Measurements from ENCODE around the gene CTRB1.

- no peak for TF ChIP-seq EZH2phosphoT487 (IDR thresholded peaks at IDR 0.05; ENCODE audit: insufficient read depth, low read depth)
- no peak for TF ChIP-seq EZH2 (IDR thresholded peaks at IDR 0.05; ENCODE audit: insufficient read depth, poor library complexity, severe bottlenecking)
Observed at GRCh38 chr16:75193730-75194444, 24.9 kb upstream of the CTRB1 start.

All from GM23248 (cell line).